Measurements from ENCODE around the gene ABHD12.

Gene ABHD12

DNA sequence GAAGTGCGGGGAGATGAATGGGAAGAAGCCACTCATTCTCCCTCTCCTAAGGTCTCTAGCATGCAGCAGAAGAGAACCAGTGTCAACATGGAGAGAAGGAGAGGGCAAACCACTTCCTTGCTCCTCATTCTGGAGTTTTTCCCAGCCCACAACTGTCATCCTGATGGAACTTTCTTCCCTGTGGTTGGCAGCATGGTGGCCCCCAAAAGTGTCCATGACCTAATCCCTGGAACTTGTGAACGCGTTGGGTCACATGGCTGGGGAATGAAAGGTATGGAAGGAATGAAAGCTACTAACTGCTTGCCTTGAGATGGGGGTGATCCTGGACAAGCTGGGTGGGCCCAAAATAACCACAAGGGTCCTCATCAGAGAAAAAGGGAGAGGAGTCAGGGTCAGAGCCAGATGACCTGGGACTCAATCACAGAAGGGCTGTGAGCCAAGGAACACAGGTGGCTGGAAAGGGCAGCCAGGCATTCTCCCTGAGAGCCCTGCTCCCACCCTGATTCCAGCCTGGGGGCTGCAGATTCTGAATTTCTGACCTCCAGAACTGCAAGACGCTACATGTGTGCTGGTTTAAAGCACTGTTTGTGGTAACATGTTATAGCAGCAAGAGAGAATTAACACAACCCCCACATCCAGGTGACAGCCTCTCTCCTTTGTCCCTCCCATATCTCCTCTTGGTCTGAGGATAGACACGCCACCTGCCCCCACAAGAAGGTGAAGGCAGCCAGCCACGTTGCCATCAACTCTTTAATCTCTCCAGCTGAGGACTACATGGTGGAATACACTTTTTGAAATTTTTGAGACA, 79.5 kb downstream of the ABHD12 start:
- DNase-seq (ENCODE audit: low read depth): peak; percentile 65
- peak overlapping the region; percentile 21 for H3K4me3 ChIP-seq (ENCODE audit: low read depth, low read length)

DNA sequence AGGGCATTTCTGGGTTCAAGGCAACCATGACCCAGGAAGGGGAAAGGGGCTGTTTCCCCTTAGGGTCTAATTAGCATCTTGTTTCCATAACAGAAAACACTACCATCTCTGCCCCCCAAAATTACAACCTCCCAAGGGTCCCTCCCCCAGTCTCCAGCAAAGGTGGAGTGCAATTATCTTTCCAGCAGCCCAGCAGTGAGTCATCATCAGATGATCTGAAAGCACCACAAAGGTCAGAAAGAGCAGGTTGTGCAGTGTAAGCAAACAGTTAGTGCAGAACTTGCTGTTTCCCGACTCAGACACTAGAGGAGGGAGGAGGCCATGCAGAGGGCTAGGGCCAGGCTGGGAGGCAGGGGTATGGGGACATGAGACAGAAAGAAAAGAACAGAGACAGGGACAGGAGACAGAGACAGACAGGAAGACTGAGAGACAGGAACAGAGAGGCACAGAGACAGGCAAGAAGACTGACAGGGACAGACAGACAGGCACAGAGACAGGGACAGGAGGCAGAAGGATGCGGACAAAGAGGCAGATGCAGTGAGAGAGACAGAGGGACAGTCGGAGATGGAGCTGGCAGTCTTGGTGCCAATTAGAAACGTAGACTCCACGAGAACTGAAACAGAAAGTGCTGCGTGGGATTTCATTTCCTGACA, 80.2 kb downstream of the ABHD12 start:
- DNase-seq (ENCODE audit: low read depth): peak; percentile 68

DNA sequence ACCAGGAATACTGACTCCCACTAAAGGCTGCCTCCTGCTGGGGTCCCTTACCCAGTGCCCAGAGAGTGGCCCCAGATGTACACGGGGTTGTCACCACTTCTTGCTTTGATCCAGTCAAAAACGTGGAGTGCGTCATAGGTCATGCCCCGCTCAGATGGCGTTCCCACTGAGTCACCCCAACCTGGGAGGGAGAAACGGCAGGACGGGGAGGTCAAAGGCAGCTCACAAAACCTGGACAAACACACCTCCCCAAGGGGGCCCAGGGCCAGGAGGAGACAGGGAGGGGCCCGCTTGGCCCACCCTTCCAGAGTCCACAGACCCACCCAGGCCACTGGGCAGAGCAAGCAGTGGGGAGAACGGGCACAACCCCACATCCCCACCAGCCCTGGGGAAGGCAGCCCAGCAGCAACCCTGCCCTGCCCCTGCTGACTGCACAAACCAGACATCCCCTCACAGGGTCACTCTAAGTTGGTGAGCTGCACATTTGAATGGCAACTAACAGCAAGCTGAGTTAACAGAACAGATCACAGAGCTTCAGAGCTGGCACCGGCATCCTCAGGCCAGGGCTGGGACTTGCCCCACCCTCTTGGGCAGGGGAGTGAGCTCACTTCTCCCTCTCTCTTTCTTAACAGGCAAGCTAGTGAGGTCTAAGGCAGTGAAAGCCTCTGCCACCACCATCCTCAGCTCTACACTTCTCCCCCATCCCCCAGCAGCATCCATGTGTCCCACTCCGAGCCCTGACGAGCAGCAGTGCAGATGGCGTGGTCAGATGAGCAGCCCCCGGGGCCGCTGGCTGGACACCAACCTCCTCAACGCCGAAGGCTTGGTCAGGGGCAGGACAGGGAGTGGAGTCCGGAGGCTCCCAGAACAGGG, 81.0 kb downstream of the ABHD12 start:
- DNase-seq (ENCODE audit: low read depth): peak; percentile 73
- H3K4me3 ChIP-seq (ENCODE audit: low read depth, low read length): no peak overlapping the region

More for the DNA sequence above, 80.2 kb downstream of the ABHD12 start:
- H3K4me3 ChIP-seq (ENCODE audit: low read depth, low read length): peak overlapping the region; percentile 21

DNA sequence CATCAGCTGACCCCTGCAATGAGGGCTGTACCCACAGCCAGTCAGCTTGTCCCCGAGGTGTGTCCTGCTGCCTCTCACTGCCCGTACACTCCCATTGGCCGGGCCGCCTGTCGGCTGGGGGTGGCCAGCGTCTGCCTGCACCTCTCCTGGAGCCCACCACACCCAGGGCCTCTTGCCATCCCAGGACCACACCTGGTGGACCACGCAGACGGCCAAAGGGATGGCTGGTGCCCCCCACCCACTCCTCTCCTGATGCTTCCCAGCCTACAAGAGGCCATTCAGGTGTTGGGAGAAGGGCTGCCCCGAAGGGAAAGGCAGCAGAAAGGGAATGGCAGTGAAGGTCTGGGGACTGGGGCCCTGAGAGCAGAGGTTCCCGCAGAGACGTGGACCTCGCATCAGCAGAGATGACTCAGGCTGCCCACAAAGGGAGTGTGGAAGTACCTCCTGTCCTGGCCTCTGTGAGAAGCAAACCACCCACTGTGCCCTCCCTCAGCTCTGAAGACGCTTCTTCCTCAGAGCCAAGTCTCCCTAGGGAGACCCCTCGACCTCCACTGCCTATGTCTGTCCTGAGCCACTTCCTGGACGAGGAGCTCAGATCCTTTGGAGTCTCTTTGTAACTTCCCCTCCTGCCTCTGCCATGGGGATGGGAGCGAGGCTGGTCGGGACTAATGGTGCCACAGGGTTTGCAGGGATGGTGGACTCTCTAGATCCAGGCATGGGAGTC, 81.8 kb downstream of the ABHD12 start:
- H3K4me3 ChIP-seq (ENCODE audit: low read depth, low read length): no peak overlapping the region
- DNase-seq (ENCODE audit: low read depth): peak; percentile 79

DNA sequence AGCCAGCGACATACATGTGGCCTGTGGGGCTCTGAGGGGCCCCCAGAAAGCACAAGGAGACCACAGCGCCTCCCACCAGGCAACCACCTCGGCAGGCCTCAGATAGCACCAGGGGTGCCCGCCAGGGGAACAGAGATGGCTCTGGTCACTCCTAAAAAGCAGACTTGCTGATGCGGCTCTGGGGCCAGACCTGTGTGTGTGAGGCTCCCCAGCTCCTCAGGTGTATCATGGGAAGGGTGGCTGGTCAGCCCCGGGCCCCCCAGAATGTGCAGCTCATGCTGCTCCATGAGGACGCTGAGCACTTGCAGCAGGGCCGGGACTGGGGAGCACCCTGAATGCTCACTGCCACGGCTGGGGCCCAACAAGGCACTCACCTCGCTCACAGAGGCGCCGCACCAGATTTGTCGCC, 82.5 kb downstream of the ABHD12 start:
- no peak overlapping the region for H3K4me3 ChIP-seq (ENCODE audit: low read depth, low read length)
- no peak for DNase-seq (ENCODE audit: low read depth)

DNA sequence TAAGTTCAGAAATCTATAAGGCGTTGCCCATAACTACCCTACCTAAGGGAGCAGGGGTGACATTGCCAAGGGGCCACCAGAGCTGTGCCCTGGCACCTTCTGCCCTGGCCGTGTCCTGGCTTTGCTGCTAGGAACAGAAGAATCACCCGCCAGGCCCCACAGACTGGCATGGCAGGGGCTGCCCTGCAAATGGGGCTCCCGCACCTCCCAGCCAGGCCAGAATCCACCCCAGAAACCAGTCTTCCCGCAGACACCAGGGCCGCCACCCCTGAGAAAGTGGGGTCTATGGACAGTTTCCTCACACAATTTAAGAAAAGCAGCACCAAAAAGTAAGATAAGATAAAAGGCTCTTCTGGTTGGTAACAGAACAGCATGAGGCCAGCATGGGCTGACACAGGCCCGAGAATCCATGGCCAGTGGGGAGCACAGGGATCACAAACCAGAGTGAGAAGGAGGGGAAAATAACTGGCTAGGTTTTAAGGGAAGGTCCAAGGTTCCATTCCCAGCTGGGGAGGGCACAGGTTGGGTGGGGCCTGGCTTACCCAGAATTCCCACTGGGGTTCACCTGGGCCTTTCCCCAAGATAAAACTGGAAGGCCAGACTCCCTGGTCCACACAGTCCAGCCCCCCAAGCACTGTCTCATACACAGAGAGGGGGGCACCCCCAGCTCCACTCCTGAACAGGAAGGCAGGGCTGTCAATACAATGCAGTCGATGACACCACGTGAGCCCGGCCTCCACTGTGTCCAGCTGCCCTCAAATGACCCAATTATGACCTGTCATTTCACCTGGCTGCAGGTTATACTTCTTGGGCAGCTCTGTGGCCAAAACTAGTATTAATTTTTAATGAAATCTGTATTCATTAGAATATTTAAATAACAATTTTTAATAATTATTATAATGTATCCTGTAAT, 83.4 kb downstream of the ABHD12 start:
- DNase-seq (ENCODE audit: low read depth): no peak
- H3K4me3 ChIP-seq (ENCODE audit: low read depth, low read length): no peak overlapping the region

DNA sequence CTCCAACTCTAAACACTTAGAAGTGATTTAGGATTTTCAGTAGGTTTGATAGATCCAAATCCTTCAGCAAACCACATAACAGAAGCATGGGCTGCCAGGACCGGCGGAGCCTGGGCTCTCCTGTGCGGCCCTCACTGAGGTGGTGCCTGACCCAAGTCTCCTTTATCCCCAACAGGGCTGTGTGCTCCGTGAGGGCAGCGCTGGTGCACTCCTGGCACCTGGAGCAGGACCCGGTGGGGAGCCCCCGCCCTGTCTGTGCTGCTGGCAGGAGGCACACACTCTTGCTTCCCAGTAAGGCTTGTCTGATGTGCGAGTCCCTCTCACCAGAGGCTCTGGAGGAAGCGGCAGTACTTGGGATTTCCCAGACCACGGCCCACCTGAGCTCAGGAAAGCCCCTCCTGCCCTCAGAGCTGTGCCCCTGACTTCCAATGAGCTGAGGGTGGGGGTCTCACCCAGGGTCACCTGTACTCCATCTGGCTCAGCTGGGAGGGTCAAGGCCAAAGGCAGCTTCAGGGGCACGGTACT, 86.5 kb downstream of the ABHD12 start:
- H3K4me3 ChIP-seq (ENCODE audit: low read depth, low read length): no peak overlapping the region
- DNase-seq (ENCODE audit: low read depth): no peak

DNA sequence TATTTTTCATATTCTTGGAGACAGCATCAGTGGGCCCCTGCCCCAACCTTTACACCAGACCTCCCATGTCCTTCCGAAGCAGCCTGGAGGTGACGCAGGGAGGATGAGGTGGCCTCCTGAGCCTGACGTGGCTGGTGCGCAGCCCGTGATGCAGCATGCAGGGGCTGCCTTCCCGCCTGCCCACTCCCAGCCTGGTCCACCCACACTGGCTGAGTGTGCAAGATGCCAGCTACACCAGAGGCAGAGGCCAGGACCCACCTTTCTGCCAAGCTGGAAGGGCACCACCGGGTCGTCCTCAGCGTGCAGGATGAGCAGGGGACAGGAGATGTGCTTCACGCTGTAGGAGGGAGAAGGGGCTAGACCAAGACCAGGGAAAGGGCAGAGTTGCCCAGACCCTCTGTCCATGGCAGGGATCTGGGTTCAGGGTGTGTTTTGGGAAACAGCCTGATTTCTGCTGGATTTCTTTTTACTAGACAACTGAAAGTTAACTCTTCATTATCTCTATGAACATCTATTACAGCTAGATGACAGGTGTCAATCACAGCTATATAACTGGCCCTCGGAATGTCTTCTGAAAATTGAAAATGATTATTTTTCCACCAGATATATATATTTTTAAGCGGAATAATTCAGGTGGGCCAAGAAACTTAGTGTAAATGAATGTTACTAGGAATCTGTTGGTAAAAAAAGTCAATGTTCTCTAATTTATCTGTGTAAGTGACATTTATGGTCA, 87.2 kb downstream of the ABHD12 start:
- H3K4me3 ChIP-seq (ENCODE audit: low read depth, low read length): no peak overlapping the region
- no peak for DNase-seq (ENCODE audit: low read depth)

- H3K4me3 ChIP-seq (ENCODE audit: low read depth, low read length): no peak overlapping the region
Observed at GRCh38 chr20:25302596-25302995, 88.0 kb downstream of the ABHD12 start.

DNA sequence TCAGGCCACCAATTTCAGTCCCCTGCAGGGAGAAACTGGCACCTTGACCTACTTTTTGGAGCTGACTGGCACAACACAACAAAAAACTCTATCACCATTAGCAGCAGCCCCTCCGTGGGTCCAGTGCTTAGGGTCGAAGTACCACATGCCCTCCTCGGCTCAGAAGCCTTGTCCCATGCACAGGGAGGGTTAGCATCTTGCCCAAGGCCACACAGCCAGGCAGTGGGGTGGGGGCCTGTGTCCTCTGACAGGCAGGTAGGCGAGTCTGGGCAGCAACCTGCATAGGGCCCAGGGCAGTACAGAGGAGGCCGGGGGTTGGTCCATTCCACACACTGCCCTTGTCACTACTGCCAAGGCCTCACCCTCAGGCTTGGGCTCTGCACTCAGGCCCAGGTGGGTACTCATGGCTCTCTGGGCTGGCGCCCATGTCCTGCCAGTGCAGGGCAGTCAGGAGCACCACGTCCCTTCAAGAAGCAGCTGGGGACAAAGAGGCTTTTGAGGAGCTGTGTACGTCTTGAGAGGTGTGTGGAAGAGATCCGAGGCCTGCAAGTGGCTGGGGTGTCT, 89.2 kb downstream of the ABHD12 start:
- H3K4me3 ChIP-seq (ENCODE audit: low read depth, low read length): no peak overlapping the region
- DNase-seq (ENCODE audit: low read depth): no peak

More at GRCh38 chr20:25302596-25302995, 88.0 kb downstream of the ABHD12 start:
- DNase-seq (ENCODE audit: low read depth): no peak

DNA sequence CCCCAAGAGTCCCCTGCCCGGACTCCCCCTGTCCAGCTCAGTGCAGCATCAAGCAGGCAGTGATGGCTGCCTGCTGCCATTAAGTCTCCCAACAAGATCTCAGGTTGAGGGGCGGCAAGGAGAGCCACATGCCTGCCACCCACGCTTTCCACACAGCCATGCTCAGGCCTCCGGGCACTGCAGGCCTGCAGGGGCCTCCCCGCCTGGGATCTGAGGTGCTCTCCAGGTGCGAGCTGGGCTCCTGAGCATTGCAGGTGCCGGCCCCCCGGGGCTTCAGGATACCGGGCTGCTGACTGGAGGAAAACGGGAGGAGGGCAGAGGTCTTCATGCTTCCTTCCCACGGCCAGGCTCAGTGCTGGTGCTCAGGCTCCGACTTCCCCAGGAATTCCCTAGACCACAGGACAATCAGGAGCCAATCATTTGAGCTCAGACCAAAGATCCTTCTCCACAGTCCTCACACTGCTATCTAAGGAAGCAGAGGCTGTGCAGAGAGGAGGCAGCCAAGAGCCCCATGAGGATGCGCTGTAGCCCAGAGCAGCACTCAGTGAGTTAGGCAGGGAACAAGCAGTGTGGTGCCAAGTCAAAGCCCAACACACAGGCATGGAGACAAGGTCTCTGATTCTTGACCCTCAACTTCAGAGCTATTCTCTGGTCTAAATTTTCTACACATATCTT, 90.0 kb downstream of the ABHD12 start:
- no peak overlapping the region for H3K4me3 ChIP-seq (ENCODE audit: low read depth, low read length)
- DNase-seq (ENCODE audit: low read depth): no peak

DNA sequence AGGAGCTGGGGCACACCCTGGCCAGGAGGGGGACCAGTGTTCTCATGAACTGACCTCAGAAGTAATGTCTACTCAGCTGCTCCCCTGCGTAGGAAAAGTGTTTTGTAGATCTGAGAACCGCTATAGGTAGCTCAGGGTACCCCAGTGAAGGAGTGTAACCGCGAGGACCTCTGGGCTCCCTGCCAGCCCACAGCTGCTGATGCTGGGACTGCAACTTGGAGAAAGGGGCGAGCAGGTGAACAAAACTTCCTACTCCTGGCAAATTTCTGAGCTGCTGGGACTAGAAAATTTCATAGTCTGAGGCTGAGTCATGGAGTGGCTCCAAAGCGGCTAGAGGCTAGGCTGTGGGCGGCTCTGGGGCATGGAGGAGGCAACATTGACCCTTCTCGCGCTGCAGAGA, 90.8 kb downstream of the ABHD12 start:
- DNase-seq (ENCODE audit: low read depth): no peak
- no peak overlapping the region for H3K4me3 ChIP-seq (ENCODE audit: low read depth, low read length)

DNA sequence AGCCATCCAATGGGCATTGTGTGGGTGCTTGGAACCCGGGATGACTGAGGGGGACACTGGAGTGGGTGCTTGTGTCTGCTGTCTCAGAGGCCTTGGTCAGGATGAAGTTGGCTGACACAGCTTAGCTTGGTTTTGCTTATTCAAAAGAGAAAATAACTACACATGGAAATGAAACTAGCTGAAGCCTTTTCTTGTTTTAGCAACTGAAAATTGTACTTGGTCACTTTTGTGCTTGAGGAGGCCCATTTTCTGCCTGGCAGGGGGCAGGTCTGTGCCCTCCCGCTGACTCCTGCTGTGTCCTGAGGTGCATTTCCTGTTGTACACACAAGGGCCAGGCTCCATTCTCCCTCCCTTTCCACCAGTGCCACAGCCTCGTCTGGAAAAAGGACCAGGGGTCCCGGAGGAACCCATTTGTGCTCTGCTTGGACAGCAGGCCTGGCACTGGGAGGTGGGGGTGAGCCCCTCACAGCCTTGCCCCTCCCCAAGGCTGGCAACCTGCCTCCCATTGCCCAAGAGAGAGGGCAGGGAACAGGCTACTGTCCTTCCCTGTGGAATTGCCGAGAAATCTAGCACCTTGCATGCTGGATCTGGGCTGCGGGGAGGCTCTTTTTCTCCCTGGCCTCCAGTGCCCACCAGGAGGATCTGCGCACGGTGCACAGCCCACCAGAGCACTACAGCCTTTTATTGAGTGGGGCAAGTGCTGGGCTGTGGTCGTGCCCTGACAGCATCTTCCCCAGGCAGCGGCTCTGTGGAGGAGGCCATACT, 93.3 kb downstream of the ABHD12 start:
- no peak overlapping the region for H3K4me3 ChIP-seq (ENCODE audit: low read depth, low read length)
- DNase-seq (ENCODE audit: low read depth): no peak

DNA sequence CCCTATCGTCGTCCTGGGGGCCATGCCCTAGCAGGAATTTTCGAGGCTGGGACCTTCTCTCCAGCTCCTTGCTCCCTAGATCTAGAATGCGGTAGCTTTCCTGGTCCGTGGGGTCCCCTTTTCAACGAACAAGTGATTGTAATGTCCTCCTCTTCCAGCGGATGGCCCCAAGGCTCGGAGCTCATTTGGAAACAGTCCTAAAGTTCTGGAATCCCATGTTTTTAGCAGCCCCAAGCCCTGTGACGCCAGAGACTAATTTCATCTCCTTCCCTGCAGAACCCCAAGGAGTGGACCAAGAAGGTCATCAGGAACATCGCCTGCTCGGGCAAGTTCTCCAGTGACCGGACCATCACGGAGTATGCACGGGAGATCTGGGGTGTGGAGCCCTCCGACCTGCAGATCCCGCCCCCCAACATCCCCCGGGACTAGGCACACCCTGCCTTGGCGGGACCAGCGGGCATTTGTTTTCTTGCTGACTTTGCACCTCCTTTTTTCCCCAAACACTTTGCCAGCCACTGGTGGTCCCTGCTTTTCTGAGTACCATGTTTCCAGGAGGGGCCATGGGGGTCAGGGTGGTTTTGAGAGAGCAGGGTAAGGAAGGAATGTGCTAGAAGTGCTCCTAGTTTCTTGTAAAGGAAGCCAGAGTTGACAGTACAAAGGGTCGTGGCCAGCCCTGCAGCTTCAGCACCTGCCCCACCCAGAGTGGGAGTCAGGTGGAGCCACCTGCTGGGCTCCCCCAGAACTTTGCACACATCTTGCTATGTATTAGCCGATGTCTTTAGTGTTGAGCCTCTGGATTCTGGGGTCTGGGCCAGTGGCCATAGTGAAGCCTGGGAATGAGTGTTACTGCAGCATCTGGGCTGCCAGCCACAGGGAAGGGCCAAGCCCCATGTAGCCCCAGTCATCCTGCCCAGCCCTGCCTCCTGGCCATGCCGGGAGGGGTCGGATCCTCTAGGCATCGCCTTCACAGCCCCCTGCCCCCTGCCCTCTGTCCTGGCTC, 94.2 kb downstream of the ABHD12 start:
- no peak for DNase-seq (ENCODE audit: low read depth)
- H3K4me3 ChIP-seq (ENCODE audit: low read depth, low read length): no peak overlapping the region
